HepG2 (cell line): ENCODE measurements around the gene PRODH. TPM values are rescaled to one million over a fixed set of nuclear protein-coding genes. Genes with fewer than 3 reads are reported as not detected.

ENCODE experiments used
- ATAC-seq: fragments of 200-7000 bp; cut with Tn5 transposase; 3 replicates; pipeline ENCODE4 v1.9.1; 2020; ENCODE audit warnings: mild to moderate bottlenecking, moderate library complexity
- BruUV-seq: library from RNA; stranded (reverse); fragments of 400-500 nt; replicated peaks from 2 replicates; lab custom pipeline; 2021; lab: Mats Ljungman, UMichigan
- CTCF ChIA-PET: fragments of 300-600 bp; formaldehyde crosslinking; extraction: SDS; loops from one replicate; lab custom pipeline; 2021; ENCODE audit warnings: low total read pairs, inconsistent platforms, low intra/inter-chr PET ratio; lab: Yijun Ruan, JAX
- POLR2A ChIA-PET: fragments of 350-600 bp; sonication (Branson Sonifier 250); formaldehyde crosslinking; loops from one replicate; lab custom pipeline; 2020; ENCODE audit warnings: antibody characterized with exemption, inconsistent platforms; lab: Yijun Ruan, JAX
- DNase-seq: peaks from one replicate; pipeline ENCODE4 v3.0.0-alpha.2; 2015; ENCODE audit warnings: low spot score
- FAIRE-seq: peaks from 3 replicates; lab custom pipeline; 2011; peaks lifted over from hg19 to GRCh38; lab: Jason Lieb, UNC
- H2AFZ ChIP-seq: one replicate; pipeline ENCODE4 v1.6.1; 2011; ENCODE audit warnings: low read length, inconsistent platforms
- H3K27ac ChIP-seq: fragments of 300-600 bp; 3 replicates; pipeline ENCODE4 v1.8.0; 2011; ENCODE audit warnings: mixed run types, mild to moderate bottlenecking, mixed read lengths, low read length, inconsistent platforms; ENCODE audit not compliant: insufficient read depth; ENCODE audit errors: extremely low read length
- H3K27me3 ChIP-seq, 2 experiments: fragments of 200-600 bp in 1 of 2; 2 replicates in 1 of 2; 3 replicates in 1 of 2; pipeline versions ENCODE4 v1.6.0 to v1.8.0; 2011; ENCODE audit warnings: low read length in 2 of 2, mild to moderate bottlenecking in 2 of 2, moderate library complexity in 2 of 2, inconsistent platforms in 1 of 2; ENCODE audit not compliant: insufficient read depth in 2 of 2, control insufficient read depth in 1 of 2
- H3K36me3 ChIP-seq, 2 experiments: fragments of 200-600 bp in 1 of 2; replicated peaks in 1 of 2; 2 replicates in 1 of 2; 3 replicates in 1 of 2; pipeline versions ENCODE4 v1.5.1 to v1.8.0; 2011; ENCODE audit warnings: low read length in 2 of 2, inconsistent platforms in 1 of 2; ENCODE audit not compliant: insufficient read depth in 2 of 2, control insufficient read depth in 1 of 2
- H3K4me1 ChIP-seq: 2 replicates; pipeline ENCODE4 v1.5.1; 2012; ENCODE audit warnings: low read length, inconsistent platforms; ENCODE audit not compliant: insufficient read depth
- H3K4me2 ChIP-seq: 2 replicates; pipeline ENCODE4 v1.6.0; 2011; ENCODE audit warnings: low read depth, low read length, inconsistent platforms
- H3K4me3 ChIP-seq, 3 experiments: fragments of 200-600 bp in 1 of 3; sonication (generic), shearing (Covaris generic) in 1 of 3; replicated peaks in 1 of 3; 2 replicates each; pipeline ENCODE4 v1.5.1; 2011 to 2016; ENCODE audit warnings: low read length in 3 of 3, inconsistent platforms in 2 of 3, low read depth in 2 of 3, mild to moderate bottlenecking in 2 of 3, control low read depth in 1 of 3, mixed read lengths in 1 of 3; ENCODE audit not compliant: insufficient read depth in 1 of 3
- H3K79me2 ChIP-seq: one replicate; pipeline ENCODE4 v1.6.1; 2011; ENCODE audit warnings: low read length, inconsistent platforms; ENCODE audit not compliant: insufficient read depth
- H3K9ac ChIP-seq: 2 replicates; pipeline ENCODE4 v1.6.0; 2011; ENCODE audit warnings: mild to moderate bottlenecking, low read depth, low read length, inconsistent platforms; ENCODE audit not compliant: insufficient read depth
- H3K9me3 ChIP-seq: 2 replicates; pipeline ENCODE4 v1.5.1; 2012; ENCODE audit warnings: mild to moderate bottlenecking, low read length
- H4K20me1 ChIP-seq: 2 replicates; pipeline ENCODE4 v1.6.0; 2011; ENCODE audit warnings: inconsistent platforms, mild to moderate bottlenecking, low read length, moderate library complexity; ENCODE audit not compliant: insufficient read depth
- ARNT ChIP-seq: fragments of 450-650 bp; IDR thresholded peaks from 2 replicates; pipeline ENCODE4 v1.6.1; 2017
- ERF ChIP-seq: IDR thresholded peaks from 2 replicates; pipeline ENCODE4 v1.6.1; 2018; ENCODE audit warnings: missing biosample characterization, missing genetic modification reagents
- EZH2 ChIP-seq: conservative IDR thresholded peaks from 2 replicates; pipeline ENCODE4 v1.6.1; 2012; ENCODE audit warnings: mild to moderate bottlenecking, low read depth, low read length, moderate library complexity
- HES4 ChIP-seq: sonication (generic); formaldehyde crosslinking; IDR thresholded peaks from 2 replicates; pipeline ENCODE4 v1.9.0; 2021; ENCODE audit warnings: mild to moderate bottlenecking, missing genetic modification reagents, borderline replicate concordance
- KAT7 ChIP-seq: IDR thresholded peaks from 2 replicates; pipeline ENCODE4 v1.6.1; 2018; ENCODE audit warnings: borderline replicate concordance, missing compliant biosample characterization
- MLLT10 ChIP-seq: sonication (generic); formaldehyde crosslinking; IDR thresholded peaks from 2 replicates; pipeline ENCODE4 v1.4.0; 2020; ENCODE audit warnings: missing genetic modification reagents
- MXD3 ChIP-seq: IDR thresholded peaks from 2 replicates; pipeline ENCODE4 v1.6.1; 2016; ENCODE audit warnings: mild to moderate bottlenecking, missing biosample characterization, missing genetic modification reagents
- NAIF1 ChIP-seq: sonication (generic); formaldehyde crosslinking; IDR thresholded peaks from 2 replicates; pipeline ENCODE4 v1.5.0; 2020; ENCODE audit warnings: mild to moderate bottlenecking, missing genetic modification reagents, borderline replicate concordance
- NCOA2 ChIP-seq: sonication (generic); formaldehyde crosslinking; IDR thresholded peaks from 2 replicates; pipeline ENCODE4 v1.8.0; 2022; ENCODE audit warnings: inconsistent platforms
- NFKBIZ ChIP-seq: IDR thresholded peaks from 2 replicates; pipeline ENCODE4 v1.6.1; 2018; ENCODE audit warnings: missing genetic modification reagents, missing compliant biosample characterization
- SMAD9 ChIP-seq: sonication (generic); formaldehyde crosslinking; IDR thresholded peaks from 2 replicates; pipeline ENCODE4 v1.5.1; 2020; ENCODE audit warnings: mild to moderate bottlenecking, missing genetic modification reagents
- SYNCRIP ChIP-seq: fragments of 200-400 bp; formaldehyde crosslinking; IDR thresholded peaks from 2 replicates; pipeline ENCODE4 v1.6.1; 2018; ENCODE audit warnings: mild to moderate bottlenecking, low read depth, low read length; ENCODE audit not compliant: insufficient read depth
- TBX2 ChIP-seq: sonication (generic); formaldehyde crosslinking; IDR thresholded peaks from 2 replicates; pipeline ENCODE4 v1.5.0; 2020; ENCODE audit warnings: missing genetic modification reagents, mild to moderate bottlenecking, borderline replicate concordance
- TOPORS ChIP-seq: sonication (generic); formaldehyde crosslinking; IDR thresholded peaks from 2 replicates; pipeline ENCODE4 v1.8.0; 2023; ENCODE audit warnings: mild to moderate bottlenecking, missing genetic modification reagents
- ZFP90 ChIP-seq: sonication (generic); formaldehyde crosslinking; IDR thresholded peaks from 2 replicates; pipeline ENCODE4 v1.8.0; 2022; ENCODE audit warnings: missing genetic modification reagents, mild to moderate bottlenecking, inconsistent platforms, borderline replicate concordance
- ZMYM3 ChIP-seq: sonication (generic); formaldehyde crosslinking; IDR thresholded peaks from 2 replicates; pipeline ENCODE4 v1.5.1; 2020; ENCODE audit warnings: mild to moderate bottlenecking, missing genetic modification reagents
- ZNF367 ChIP-seq: sonication (generic); formaldehyde crosslinking; IDR thresholded peaks from 2 replicates; pipeline ENCODE4 v1.4.0; 2020; ENCODE audit warnings: missing genetic modification reagents, borderline replicate concordance
- ZNF839 ChIP-seq: sonication (generic); formaldehyde crosslinking; IDR thresholded peaks from 2 replicates; pipeline ENCODE4 v1.4.0; 2020; ENCODE audit warnings: missing genetic modification reagents, mild to moderate bottlenecking, borderline replicate concordance
- WGBS: methylation state at CpG from one replicate; pipeline ENCODE4 v1.1.6; 2017; ENCODE audit warnings: low lambda C conversion rate; 5-methylcytosine and 5-hydroxymethylcytosine counted together
- in situ Hi-C: cut with HindIII; loops from 2 replicates; pipeline ENCODE4 v1.10.0; 2017; ENCODE audit warnings: low pct_unique_long_range_greater_than_20kb; ENCODE audit not compliant: extremely low pct_ligation_motif_present
- intact Hi-C: fragments of 100-400 bp; cut with micrococcal nuclease; formaldehyde crosslinking; loops from one replicate; pipeline ENCODE4 v1.10.0; 2022; ENCODE audit not compliant: unreplicated experiment
- polyA plus RNA-seq, 8 experiments: library from polyadenylated mRNA; depleted of rRNA in 3 of 8; stranded (reverse) in 7 of 8; unstranded in 1 of 8; fragments of >200 nt; fragmentation: Illumina TruSeq in 4 of 8; extraction: Trizol in 4 of 8; gene quantifications; 2 replicates each; pipeline versions ENCODE4 v1.2.1 to v1.2.3, GENCODE V29; 2011 to 2016; ENCODE audit warnings: low read depth in 4 of 8, missing spikeins in 1 of 8, mixed read lengths in 1 of 8; ENCODE audit not compliant: insufficient read depth in 1 of 8
- total RNA-seq, 5 experiments: library from RNA; depleted of rRNA; stranded (reverse); fragments of >200 nt; fragmentation: Illumina TruSeq; extraction: Trizol; gene quantifications; 2 replicates each; pipeline ENCODE4 v1.2.3, GENCODE V29; 2016; ENCODE audit warnings: low read depth in 1 of 5
- TF ChIP-seq, protein P1 (sequence below): sonication (generic); formaldehyde crosslinking; IDR thresholded peaks from 2 replicates; pipeline ENCODE4 v1.5.0; 2020; ENCODE audit warnings: missing genetic modification reagents
- TF ChIP-seq, protein P2 (sequence below): sonication (generic); formaldehyde crosslinking; IDR thresholded peaks from 2 replicates; pipeline ENCODE4 v1.4.0; 2020; ENCODE audit warnings: missing genetic modification reagents, borderline replicate concordance
- TF ChIP-seq, protein P3 (sequence below): sonication (generic); formaldehyde crosslinking; IDR thresholded peaks from 2 replicates; pipeline ENCODE4 v1.4.0; 2020; ENCODE audit warnings: mild to moderate bottlenecking, missing genetic modification reagents
- TF ChIP-seq, protein P4 (sequence below): sonication (generic); formaldehyde crosslinking; IDR thresholded peaks from 2 replicates; pipeline ENCODE4 v1.8.0; 2022; ENCODE audit warnings: missing genetic modification reagents, mild to moderate bottlenecking, inconsistent platforms, borderline replicate concordance

Gene PRODH
- total and polyA plus RNA-seq, 2 of the 13 experiments (the other 11 are each of a cell fraction or from before 2014, with no cell fraction given) = 0.29 to 0.30 TPM

- TF ChIP-seq ZNF839 (CRISPR knock-in tag) (no peak), KAT7 (CRISPR knock-in tag) (no peak), SYNCRIP (no peak), TOPORS (CRISPR knock-in tag) (no peak), HES4 (CRISPR knock-in tag) (no peak), ZNF367 (no peak), ZFP90 (no peak)
- TF ChIP-seq, protein P1, sequence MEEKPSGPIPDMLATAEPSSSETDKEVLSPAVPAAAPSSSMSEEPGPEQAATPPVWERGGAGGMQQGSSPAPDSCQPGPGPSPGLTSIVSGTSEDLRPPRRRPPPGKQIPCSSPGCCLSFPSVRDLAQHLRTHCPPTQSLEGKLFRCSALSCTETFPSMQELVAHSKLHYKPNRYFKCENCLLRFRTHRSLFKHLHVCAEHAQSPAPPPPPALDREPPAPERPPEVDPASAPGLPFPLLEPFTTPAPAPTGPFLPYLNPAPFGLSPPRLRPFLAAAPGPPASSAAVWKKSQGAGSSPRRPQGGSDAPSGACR (CRISPR knock-in tag) = no peak
- TF ChIP-seq, all 625 proteins: peak for 0
Measured at GRCh38 chr22:18935889-18936529, at the start of gene PRODH (continued).

DNA sequence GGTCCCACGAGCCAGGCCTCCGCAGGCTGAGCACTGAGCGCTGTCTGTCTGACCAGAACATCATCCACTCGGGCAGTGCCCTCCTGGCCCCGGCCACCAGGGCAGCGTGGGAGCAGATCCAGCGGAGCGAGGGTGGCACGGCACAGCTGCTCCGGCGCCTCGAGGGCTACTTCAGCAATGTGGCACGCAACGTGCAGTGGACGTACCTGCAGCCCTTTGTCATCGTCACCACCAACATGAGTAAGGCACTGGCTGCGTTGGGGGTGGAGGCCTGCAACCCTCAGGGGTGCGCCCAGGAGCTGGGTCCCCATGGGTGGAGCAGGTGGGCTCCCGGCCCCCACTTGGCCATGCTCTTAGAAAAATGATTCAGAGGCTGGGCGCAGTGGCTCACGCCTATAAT, 49.7 kb upstream of the PRODH start:
- Histone ChIP-seq H3K27ac (no peak overlapping the region), H3K9ac (no peak overlapping the region), H3K4me2 (no peak overlapping the region), H2AFZ (no peak overlapping the region), H3K27me3 (peaks cover 1 to 8% of the 10 kb centered on the region in 2 experiments; a peak in 2 of 5 replicates), H3K4me1 (no peaks in the 10 kb centered on the region), H3K4me3 (no peak overlapping the region), H3K79me2 (no peaks in the 10 kb centered on the region), H3K9me3 (peaks cover 10% of the 10 kb centered on the region), H4K20me1 (no peaks in the 10 kb centered on the region), H3K36me3 (no peaks in the 10 kb centered on the region)
- FAIRE-seq (no peak), DNase-seq (no peak), ATAC-seq (no peak)
- WGBS = 36% methylated on average over 4 of the region's 21 CpGs
- ChIA-PET CTCF (no interaction called here), POLR2A (no interaction called here)
- no TSS peak for BruUV-seq
- in situ Hi-C loops = no loop called here
- intact Hi-C loops = no loop called here
- TF ChIP-seq, protein P2, sequence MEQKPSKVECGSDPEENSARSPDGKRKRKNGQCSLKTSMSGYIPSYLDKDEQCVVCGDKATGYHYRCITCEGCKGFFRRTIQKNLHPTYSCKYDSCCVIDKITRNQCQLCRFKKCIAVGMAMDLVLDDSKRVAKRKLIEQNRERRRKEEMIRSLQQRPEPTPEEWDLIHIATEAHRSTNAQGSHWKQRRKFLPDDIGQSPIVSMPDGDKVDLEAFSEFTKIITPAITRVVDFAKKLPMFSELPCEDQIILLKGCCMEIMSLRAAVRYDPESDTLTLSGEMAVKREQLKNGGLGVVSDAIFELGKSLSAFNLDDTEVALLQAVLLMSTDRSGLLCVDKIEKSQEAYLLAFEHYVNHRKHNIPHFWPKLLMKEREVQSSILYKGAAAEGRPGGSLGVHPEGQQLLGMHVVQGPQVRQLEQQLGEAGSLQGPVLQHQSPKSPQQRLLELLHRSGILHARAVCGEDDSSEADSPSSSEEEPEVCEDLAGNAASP (CRISPR knock-in tag) = no peak
- TF ChIP-seq SMAD9 (CRISPR knock-in tag) (no peak), ZMYM3 (CRISPR knock-in tag) (no peak), NCOA2 (CRISPR knock-in tag) (no peak), TBX2 (CRISPR knock-in tag) (no peak), NAIF1 (no peak), NFKBIZ (CRISPR knock-in tag) (no peak), ERF (no peak), EZH2 (no peak), MXD3 (CRISPR knock-in tag) (no peak), MLLT10 (CRISPR knock-in tag) (no peak), ARNT (no peak)
- TF ChIP-seq, protein P3, sequence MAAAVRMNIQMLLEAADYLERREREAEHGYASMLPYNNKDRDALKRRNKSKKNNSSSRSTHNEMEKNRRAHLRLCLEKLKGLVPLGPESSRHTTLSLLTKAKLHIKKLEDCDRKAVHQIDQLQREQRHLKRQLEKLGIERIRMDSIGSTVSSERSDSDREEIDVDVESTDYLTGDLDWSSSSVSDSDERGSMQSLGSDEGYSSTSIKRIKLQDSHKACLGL = no peak
- TF ChIP-seq, protein P4, sequence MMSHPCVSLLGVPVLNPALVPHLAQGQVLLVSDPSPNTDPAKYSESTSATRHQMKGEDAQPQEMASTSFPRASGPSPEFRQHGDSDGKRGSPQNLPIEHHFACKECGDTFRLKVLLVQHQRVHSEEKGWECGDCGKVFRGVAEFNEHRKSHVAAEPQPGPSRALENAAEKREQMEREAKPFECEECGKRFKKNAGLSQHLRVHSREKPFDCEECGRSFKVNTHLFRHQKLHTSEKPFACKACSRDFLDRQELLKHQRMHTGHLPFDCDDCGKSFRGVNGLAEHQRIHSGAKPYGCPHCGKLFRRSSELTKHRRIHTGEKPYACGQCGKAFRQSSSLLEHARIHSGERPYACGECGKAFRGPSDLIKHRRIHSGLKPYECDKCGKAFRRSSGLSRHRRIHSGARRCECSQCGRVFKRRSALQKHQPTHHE (CRISPR knock-in tag) = no peak
